HG03575 (cell line): Measurements from ENCODE around the gene NPY4R.
"Not testable (repeated sequence)": the region's sequence is repeated elsewhere in the genome, so short reads cannot be mapped to it uniquely, and the experiment has no call there.

Experiments
- ATAC-seq: cut with Tn5 transposase; IDR thresholded peaks from one replicate; pipeline ENCODE4 v1.9.1; 2021; ENCODE audit not compliant: unreplicated experiment, insufficient number of reproducible peaks, low FRiP score; ENCODE audit errors: extremely low read depth

The NPY4R gene, protein sequence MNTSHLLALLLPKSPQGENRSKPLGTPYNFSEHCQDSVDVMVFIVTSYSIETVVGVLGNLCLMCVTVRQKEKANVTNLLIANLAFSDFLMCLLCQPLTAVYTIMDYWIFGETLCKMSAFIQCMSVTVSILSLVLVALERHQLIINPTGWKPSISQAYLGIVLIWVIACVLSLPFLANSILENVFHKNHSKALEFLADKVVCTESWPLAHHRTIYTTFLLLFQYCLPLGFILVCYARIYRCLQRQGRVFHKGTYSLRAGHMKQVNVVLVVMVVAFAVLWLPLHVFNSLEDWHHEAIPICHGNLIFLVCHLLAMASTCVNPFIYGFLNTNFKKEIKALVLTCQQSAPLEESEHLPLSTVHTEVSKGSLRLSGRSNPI

DNA sequence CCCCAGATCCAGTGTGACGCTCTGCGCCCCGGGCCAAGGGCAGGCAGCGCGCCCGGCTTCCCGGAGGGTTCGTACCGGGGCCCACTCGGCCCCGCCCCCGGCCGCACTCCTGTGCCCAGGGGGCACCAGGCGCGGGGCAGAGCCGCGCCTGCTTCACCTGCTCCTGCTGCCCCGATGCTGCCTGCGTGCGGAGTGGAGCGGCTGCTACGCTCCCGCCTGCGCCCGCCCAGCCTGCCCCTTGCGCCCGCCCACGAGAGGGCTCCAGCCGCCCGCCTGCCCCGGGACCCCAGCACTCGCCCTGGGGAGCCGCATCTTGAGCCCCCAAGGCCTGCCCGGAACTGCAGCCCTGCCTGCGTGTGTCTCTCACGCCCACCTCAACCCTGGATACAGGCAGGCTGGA lies at the start of gene NPY4R:
Gene NPY4R (minus strand): TSS at position 194 of the 400 bp plus-strand sequence. CDS start 3,323 bp downstream, outside the sequence.
- ATAC-seq = not testable (repeated sequence)

DNA sequence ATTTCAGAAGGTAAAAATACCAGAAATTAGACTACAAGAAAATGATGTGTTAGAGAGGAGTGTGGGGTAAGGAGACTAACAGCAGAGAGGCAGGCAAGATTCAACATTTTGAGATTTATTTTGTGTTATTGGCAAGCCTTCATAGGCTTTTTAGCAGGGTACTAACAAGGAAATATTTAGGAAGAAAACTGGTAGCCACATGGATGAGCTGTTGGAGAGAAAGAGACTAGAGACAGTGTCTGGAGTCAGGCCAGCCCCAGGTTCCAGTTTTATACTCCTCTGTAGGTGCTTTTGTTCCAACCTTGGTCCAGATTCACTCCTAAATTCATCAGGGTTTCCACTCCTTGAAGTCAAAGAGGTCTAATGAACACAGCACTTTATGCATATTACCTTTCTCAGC lies 49.6 kb upstream of the NPY4R start:
- ATAC-seq = no peak

DNA sequence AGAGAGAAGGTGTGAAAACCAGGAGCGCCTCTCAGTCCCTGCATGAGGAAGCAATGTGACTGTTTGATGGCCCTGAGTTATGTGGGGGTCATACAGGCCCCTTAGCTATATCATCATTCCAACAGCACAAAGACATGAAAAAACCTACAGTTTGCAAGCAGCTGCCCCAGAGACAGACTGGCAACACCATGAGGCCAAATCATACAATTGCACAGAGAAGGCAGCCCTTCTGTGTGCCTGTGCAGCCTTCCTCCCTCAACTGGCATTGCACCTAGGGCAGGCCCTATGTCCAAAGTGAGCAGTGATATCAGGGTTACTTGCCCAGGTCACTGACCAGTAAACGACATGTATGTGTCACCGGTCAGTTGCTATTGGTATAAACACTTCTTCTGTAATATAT lies 49.1 kb upstream of the NPY4R start:
- no peak for ATAC-seq

DNA sequence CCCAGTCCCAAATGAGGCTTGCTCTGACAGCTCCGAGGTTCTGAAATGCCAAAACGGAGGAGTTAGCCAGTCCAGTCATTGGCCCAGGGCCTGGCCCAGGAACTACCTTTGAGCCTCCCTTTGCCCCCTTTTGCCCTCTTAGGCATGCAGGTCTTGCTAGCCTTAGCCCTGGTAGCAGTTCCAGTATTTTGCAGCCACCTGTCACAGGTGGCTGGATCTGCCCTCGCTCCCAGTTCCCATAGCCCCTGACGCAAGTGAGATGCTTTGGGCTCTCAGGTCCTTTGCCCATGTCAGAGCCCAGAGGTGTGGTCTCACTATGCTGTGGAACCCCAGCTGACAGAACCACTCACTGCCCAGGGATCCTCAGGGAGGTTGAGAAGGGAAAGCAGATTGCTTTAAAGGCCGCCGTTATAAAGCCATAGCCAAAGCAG lies 48.7 kb upstream of the NPY4R start:
- no peak for ATAC-seq

DNA sequence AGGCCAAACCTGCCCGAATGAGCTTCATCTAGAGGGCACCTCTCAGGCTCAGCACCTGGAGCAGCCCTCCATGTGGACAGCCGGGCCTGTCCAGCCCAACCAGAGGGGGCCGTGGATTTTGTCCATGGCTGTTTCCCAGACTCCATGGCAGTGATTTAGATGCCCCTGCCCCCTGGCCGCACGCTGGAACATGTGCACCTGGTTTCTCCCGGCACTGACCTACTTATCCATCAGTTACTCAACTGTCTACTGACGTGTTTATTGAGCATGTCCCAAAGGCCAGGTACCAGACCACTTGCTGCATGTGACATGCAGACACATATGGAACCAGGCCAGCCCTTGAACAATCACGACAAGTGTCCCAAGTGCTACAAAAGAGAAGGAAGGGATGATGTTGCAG lies 47.6 kb upstream of the NPY4R start:
- not testable (repeated sequence) for ATAC-seq

DNA sequence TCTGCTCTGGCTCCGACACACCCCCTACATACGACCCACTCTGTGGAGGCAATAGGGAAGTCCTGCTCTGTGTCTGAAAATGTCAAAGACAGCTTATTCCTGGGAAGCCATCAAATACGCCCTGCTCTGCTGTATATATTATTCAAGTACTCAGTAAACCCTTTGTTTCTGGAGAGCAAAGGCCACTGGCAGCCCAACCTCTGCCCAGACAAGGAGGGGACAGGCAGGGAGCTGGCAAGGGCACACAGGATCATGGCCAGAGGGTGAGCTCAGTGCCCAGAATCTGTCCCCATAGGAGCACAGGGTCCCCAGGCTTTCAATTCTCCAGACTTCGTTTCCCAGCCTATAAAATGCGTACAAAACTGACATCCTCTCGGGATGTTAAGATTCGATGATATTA lies 47.0 kb upstream of the NPY4R start:
- ATAC-seq = not testable (repeated sequence)

DNA sequence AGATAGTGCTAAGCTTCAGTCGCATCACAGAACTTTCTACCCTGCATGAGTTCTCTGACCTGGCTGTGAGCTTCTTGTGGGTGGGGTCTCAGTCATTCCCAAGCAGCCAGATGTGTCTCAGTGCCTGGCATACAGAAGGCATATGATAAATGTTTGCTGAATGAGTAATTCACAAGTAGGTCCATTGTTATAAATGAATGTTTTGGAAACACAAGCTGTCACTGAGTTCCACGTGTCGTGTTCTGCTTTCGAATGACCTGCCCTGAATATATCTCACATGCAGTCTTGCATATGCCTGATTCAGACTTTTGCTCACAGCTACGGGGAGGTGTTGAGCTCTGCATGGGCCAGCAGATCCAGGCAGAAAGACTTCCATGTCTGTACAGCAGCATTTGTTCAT lies 46.2 kb upstream of the NPY4R start:
- ATAC-seq = not testable (repeated sequence)

DNA sequence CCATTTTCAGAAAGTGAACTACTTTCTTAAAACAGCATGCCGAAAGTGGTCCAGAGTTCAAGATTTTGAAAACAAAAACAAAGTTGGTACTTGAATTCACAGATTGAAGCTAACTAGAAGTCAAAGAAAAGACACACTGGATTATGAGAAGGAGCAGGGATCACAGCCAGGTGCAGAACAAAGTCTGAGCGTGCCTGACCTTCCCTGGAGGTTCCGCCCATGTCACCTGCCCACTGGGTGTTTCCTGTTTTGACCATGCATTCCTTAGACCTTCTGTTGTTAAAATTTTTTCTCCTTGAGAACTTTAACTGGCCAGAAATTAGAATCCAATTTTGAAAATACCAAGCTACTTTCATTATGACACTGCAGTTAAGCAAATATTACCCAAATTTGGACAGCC lies 34.2 kb upstream of the NPY4R start:
- ATAC-seq = not testable (repeated sequence)

DNA sequence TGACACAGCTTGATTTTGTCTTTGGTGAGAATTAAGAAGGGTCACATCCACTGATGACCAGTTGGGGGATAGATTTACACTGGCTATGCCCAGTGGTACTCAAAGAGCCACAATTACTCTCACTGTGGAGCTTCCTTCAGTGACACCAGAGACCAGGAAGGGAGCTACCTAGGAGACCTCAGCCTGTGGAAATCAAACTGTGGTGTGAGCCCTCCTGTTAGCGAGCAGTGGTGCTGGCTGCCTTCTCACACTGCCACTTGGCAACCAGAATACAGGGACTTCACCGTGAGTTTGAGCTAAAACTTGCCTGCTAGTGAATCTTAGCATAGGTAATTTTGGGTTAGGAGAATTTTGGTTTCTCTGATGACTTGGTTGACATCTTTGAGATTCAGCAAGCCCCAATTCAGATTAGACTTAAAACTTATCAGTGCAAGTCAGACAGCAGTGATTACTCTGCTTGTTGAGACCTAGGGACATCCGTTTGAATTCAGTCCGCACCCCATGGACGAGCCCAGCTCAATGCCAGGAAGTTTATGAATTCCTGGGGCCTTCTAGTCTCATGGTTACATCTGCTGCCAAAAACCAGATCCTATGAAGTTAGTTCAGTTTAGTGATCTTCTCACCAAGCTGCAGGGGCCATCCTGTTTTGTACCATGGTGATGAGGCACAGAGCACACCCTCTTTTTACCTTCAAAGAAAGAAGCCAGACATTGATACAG lies 33.4 kb upstream of the NPY4R start:
- ATAC-seq = not testable (repeated sequence)

DNA sequence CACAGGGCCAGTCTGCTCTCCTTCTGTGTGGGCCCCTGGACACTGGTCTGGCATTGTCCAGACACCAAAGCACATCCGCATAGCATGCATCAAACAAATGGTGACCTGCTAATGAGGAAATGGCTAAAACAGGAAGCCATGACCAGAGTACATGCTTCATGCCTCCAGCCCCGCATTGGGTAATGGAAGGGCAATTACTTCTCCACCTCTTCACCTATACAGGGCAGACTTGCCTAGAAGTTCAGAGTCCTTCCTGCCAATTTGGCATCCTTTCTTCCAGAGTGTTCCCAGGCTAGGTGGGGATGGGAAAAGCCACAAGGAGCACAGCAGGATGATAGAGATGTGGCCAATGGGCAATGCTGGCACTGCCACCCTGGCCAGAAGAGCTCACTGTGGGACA lies 32.1 kb upstream of the NPY4R start:
- not testable (repeated sequence) for ATAC-seq

DNA sequence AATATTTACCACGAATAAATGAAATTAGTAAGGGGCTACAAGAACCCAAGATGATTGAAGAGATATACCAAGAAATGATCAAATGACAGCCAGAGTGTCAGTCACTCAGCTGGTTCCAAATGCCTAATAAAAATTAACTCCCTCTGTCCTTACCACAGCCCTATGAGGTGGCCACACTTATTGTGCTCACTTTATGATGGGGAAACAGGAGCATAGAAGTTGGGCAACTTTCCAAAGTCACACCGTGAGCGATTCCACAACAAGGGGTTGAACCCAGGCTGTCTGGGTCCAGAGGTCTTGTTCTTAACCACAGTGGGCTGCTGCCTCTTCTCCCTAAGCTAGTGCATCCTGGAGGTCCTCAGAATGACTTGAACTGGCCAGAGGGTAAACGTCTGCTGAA lies 31.6 kb upstream of the NPY4R start:
- not testable (repeated sequence) for ATAC-seq

DNA sequence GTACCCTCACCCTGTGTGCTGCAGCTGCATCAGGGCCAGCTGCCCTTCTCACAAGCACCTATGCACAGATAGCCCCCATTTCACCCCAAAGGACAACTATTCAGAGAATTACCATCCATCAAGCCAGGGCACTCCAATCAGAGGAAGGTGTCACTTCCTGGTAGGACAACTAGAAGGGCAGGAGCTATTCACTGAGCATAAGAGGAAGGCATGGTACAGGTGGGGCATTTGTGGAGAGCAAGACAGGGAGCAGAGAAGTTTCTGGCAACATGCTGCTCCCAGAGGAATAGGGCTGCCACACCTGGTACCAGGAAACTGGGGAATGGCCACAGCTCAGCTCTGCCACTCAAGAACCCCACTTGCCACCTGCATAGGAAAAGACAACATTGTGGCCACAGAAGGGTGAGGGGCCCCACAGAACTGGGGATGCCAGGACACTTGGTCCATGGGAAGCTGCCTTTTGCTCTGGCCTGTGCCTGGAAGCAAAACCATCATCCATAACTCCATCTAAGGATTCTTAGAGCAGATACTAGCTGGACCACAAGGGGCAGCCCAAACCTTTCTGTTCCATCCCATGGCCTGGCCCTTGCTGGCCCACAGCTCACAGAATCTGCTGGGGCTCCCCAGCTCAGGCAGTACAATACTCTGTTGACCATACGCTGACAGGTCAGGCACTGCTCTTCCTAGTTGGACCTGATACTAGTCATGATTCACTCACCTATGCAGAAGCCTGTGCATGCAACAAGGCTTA lies 25.8 kb upstream of the NPY4R start:
- ATAC-seq = not testable (repeated sequence)

DNA sequence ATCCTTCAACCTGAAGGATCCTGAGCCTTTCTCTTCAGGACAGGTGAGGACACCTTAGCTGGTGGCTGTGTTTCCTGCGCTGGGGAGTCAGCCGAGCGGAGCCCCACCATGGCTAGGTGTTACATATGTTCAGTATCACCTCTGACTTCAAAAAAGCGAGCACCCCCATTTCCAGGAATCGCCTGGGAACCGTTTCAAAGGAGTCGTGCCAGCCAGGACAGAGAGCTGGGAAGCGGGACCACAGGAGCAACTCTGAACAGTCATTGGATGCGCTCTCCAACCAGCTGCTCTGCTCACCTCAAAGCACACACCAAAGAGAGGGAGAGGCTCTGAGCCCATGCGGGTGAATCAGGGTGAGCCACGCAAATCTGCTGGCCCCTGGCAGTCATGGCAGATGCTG lies 24.5 kb upstream of the NPY4R start:
- ATAC-seq = not testable (repeated sequence)

DNA sequence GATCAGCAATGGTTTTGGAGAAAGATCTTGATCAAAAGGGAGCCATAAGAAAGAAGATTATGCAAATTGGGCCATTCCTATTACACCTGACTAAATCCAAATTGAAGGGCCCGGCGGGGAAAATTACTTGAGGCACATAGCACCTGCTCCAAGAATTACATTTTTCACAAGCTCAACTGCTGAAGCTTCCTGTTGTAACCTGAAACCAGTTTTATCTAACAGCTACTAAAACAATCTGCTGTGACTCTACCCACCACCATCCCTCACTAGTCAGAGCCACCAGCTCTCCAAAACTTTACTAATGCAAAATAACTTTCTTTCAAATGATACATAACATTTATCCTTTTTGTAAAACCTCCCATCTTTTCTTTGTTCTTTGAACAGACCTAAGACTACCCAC lies 20.7 kb upstream of the NPY4R start:
- not testable (repeated sequence) for ATAC-seq

DNA sequence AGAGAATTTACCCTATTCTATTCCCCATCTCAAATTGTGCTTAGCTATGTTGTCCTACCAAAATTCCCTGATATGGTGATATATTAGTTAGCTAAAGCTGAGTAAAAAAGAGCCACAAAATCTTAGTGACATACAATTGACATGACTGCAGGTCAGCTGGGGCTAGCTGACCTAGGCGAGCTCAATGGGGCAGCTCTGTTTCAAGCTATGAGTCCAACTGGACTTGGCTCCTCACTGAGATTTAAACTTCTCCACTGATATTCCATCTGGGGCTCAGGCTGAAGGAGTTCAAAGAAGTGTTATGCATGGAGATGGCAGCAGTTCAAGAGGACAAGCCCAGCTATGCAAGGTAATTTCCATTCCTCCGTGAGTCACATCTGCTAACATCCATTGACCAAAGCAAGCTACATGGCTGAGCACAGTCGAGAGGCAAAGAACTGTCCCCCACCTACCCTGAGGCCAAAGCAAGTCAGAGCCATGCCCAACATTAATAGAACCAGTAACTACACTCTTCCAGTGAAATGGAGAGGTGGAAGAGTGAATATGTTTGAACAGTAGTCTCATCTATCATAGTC lies 9.1 kb upstream of the NPY4R start:
- ATAC-seq = not testable (repeated sequence)

DNA sequence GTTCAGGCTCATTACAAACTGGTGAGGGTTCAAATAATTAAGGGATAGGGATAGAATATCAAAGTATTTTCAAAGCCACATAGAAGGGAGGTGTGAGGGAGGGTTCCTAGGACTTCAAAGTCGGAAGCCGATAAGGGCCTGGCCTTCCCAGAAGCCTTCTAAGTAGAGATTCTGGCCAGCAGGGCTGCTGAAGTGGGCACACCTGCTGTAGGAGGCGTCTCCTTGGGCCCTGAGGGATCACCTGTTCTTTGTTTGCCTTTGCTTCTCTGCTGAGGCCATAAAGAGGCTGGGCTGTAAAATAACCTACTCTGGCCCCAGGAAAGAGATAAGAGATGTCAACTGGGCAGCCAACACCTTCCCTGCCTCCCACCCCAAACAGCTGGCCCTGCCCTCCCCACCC lies 8.0 kb upstream of the NPY4R start:
- ATAC-seq = not testable (repeated sequence)

DNA sequence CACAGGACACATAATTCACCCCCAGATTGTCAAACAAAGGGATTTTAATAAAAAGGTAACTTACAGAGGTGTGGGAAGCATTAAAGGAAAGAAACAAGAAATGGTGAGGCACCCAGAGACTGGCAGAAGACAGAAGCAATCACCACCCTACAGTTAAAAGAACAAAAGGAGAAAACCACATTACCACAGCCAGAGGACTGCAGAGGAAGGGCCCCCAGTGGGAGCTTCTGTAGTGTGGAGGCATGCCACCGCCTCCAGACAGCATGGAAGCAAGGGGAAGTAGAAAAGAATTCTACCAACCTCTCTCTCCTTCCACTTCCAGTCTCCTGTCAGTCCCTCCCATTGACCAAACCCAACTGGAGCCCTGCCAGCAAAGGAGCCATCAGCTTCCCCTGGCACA lies 4.4 kb upstream of the NPY4R start:
- not testable (repeated sequence) for ATAC-seq

DNA sequence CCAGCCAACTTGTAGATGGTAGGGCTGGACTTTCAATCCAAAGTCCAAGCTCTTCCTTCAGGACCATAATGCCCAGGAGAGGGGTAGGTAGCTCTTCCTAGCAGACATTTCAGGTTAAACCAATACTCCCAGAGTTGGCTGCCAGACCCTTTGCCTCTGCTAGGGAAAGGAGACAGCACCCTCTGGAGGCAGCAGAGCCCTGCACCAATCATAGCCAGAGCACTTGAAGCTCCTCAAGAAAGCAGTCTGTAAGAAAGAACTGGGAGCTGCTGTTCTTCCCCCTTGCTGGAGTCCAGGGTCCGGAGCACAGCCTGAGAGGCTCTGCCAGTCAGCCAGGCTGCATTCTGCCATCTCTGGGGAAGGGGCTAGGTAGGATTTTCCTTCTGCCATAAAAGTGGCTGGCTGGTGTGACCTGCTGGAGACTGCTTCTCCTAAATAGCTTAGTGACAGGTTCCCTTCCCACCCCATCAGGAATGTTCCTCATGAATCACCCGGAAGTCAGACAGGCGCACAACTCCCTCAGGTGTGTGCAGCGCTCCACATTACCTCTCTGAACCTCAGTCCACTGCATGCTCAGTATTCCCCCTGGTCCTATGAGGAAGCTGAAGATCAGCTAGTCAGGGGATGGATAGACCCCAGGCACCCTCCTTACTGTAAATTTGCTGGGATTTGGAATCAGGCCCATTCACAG lies 2.5 kb upstream of the NPY4R start:
- not testable (repeated sequence) for ATAC-seq

DNA sequence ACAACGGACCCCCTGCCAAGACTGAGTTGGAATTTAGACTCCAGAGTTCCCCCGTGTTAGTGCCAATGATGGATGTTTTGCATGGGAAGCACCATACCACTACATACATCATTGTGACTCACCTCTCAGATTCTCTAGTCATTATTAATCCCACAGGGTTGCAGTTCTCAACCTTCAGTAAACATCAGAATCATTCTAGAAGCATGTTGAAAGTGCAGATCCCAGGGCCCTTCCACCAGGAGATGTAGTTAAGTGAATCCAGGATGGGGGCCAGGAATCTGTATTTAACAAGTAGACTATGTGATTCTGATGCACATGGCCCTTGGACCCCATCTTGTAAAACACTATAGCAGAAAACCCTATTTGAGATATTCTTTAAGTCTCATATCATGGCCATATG lies 2.1 kb downstream of the NPY4R start:
- not testable (repeated sequence) for ATAC-seq
